HT1080 (cell line): ENCODE results near the gene PCDHGA11. TPM values are rescaled to one million over a fixed set of nuclear protein-coding genes. Genes with fewer than 3 reads are reported as not detected.
A peak's percentile ranks its signal among the peaks of the same experiment; 100 is the strongest.
"Not testable (repeated sequence)": the region's sequence is repeated elsewhere in the genome, so short reads cannot be mapped to it uniquely, and the experiment has no call there.

Experiments
- DNase-seq: peaks from one replicate; pipeline ENCODE4 v3.0.0-alpha.2; 2015; ENCODE audit warnings: low read depth
- total RNA-seq: library from RNA; depleted of rRNA; stranded (reverse); fragments of >200 nt; shearing (Covaris generic); gene quantifications from 2 replicates; pipeline ENCODE4 v1.2.3, GENCODE V29; 2014; rRNA removed

PCDHGA11 gene
- total RNA-seq, 1 experiment from 2014 or later: 0.42 TPM

DNA sequence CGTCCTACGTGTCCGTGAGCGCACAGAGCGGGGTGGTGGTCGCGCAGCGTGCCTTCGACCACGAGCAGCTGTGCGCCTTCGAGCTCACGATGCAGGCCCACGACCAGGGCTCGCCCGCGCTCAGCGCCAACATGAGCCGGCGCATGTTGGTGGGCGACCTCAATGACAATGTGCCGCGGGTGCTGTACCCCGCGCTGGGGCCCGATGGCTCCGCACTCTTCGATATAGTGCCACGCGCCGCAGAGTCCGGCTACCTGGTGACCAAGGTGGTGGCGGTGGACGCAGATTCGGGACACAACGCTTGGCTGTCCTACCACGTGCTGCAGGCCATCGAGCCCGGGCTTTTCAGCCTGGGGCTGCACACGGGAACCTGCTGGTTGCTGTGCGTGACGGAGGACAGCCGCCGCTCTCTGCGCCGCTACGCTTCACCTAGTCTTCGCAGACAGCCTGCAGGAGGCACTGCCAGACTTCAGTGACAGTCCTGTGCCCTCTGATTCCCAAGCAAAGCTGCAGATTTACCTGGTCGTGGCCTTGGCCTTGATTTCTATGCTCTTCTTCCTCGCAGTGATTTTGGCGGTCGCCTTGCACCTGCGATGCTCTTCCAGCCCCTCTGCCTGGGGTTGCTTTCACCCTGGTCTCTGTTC, 7.1 kb downstream of the PCDHGA11 start:
- no peak for DNase-seq

DNA sequence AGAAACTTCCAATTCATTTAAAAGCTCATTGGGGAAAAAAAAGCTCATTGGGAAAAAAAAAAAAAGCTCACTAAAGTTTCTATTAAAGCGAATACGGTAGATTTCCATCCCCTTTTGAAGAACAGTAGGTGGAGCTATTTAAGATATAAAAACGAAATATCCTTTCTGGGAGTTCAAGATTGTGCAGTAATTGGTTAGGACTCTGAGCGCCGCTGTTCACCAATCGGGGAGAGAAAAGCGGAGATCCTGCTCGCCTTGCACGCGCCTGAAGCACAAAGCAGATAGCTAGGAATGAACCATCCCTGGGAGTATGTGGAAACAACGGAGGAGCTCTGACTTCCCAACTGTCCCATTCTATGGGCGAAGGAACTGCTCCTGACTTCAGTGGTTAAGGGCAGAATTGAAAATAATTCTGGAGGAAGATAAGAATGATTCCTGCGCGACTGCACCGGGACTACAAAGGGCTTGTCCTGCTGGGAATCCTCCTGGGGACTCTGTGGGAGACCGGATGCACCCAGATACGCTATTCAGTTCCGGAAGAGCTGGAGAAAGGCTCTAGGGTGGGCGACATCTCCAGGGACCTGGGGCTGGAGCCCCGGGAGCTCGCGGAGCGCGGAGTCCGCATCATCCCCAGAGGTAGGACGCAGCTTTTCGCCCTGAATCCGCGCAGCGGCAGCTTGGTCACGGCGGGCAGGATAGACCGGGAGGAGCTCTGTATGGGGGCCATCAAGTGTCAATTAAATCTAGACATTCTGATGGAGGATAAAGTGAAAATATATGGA, 9.7 kb downstream of the PCDHGA11 start, which contains the start of gene PCDHGA12:
Gene PCDHGA12 (plus strand): TSS at position 176 of the 782 bp plus-strand sequence. CDS start 253 bp downstream, at position 429.
- peak; percentile 74 for DNase-seq

DNA sequence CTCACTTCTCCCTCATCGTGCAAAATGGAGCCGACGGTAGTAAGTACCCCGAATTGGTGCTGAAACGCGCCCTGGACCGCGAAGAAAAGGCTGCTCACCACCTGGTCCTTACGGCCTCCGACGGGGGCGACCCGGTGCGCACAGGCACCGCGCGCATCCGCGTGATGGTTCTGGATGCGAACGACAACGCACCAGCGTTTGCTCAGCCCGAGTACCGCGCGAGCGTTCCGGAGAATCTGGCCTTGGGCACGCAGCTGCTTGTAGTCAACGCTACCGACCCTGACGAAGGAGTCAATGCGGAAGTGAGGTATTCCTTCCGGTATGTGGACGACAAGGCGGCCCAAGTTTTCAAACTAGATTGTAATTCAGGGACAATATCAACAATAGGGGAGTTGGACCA, 10.4 kb downstream of the PCDHGA11 start:
- no peak for DNase-seq

DNA sequence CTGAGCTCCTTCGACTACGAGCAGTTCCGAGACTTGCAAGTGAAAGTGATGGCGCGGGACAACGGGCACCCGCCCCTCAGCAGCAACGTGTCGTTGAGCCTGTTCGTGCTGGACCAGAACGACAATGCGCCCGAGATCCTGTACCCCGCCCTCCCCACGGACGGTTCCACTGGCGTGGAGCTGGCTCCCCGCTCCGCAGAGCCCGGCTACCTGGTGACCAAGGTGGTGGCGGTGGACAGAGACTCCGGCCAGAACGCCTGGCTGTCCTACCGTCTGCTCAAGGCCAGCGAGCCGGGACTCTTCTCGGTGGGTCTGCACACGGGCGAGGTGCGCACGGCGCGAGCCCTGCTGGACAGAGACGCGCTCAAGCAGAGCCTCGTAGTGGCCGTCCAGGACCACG, 11.5 kb downstream of the PCDHGA11 start:
- not testable (repeated sequence) for DNase-seq

DNA sequence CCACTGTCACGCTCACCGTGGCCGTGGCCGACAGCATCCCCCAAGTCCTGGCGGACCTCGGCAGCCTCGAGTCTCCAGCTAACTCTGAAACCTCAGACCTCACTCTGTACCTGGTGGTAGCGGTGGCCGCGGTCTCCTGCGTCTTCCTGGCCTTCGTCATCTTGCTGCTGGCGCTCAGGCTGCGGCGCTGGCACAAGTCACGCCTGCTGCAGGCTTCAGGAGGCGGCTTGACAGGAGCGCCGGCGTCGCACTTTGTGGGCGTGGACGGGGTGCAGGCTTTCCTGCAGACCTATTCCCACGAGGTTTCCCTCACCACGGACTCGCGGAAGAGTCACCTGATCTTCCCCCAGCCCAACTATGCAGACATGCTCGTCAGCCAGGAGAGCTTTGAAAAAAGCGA, 11.9 kb downstream of the PCDHGA11 start:
- DNase-seq: not testable (repeated sequence)

DNA sequence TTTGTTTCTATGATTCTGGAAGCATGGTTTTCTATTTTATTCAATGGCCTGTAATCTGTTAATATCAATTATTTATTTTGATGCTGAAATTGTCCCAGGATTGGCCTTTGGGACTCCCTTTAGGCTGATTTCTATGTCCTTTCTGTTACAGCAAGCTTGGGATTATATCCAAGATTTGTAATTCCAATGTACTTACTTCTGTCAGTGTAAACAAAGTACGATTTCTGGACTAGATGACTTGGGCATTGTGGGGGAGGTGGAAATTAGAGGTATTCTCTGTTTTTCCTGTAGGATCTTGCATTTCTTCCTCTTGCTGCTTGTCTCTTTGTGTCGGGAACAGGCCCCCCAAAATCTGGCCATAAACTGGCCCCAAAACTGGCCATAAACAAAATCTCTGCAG, 13.2 kb downstream of the PCDHGA11 start:
- no peak for DNase-seq

DNA sequence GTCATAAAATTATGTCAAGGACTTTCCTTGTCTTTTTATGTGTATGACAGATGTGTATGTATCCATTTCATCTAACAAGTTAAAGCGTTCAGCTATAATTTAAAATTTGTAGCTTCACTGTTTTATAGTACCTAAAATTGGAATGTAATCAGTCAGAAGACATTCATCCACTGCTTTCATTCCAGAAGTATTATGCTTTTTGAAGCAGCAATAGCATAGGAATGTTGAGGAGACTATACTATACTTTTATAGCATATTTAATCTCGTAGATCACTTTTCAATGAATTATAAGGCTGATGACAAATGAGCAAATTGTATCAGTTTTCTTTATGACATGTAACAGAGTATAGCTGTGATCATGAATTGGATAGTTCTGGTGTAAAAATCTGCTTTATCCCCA, 16.4 kb downstream of the PCDHGA11 start:
- no peak for DNase-seq

DNA sequence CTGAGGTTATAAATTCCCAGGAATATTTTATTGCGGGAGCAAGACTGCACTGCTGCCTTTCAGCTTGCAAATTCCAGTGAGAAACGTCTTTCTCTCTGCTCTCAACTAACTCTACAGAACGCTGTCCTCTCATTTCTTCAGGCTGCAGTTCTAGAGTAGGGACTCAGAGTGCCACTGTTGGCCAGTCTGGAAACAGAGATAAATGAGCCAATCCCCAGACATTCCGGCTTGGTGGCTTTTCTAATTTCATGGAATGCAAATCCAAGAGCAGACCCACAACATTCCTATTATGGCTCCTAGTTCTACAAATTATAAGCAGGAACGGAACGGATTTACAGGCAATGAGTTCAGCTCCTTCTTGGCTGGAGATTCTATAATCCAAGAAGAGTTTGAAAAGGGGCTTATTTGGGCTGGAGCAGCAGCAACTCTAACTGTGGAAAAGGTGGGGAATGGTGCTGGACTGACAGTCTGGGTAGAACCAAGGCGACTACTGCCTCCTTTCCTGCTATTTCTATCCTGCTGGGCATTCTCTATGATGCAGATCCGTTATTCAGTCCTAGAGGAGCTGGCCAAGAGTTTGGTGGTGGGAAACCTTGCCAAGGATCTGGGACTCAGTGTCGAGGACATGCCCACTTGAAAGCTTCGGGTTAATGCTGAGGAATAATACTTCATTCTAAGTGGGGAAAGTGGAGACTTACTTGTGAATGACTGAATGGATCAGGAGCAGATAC, 18.7 kb downstream of the PCDHGA11 start:
- peak; percentile 5 for DNase-seq

DNA sequence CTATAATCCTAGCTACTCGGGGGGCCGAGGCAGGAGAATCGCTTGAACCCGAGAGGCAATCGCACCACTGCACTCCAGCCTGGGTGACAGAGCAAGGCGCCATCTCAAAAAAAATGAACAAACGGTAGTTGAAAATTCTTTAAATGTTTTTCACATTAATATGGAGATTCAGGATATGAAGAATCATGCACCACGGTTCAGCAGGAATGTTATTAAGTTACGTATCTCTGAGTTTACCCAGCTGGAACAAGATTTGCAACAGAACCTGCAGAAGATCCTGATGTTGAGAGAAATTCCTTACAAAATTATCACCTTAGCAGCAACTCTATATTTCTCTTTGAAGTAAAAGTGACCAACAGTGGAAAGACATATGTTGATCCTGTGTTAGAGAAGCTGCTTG, 19.5 kb downstream of the PCDHGA11 start:
- no peak for DNase-seq

DNA sequence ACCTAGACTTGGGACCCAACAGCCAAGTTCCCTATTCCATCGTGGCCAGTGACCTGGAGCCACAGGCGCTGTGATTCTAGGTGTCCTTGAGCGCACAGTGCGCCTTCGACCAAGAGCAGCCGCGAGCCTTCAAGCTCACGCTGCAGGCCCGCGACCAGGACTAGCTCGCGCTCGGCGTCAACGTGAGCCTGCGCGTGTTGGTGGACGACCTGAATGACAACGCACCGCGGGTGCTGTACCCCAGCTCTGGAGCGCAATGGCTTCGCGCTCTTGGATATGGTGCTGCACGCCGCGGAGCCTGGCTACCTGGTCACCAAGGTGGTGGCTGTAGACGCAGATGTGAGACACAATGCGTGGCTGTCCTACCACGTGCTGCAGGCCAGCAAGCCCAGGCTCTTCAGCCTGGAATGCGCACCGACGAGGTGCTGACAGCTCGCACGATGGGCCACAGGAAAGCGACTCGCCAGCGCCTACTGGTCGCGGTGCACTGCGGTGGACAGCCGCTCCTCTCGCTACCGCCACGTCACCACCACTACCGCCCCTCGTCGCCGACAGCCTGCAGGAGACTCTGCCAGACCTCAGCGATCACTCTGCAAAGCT, 20.8 kb downstream of the PCDHGA11 start:
- no peak for DNase-seq

DNA sequence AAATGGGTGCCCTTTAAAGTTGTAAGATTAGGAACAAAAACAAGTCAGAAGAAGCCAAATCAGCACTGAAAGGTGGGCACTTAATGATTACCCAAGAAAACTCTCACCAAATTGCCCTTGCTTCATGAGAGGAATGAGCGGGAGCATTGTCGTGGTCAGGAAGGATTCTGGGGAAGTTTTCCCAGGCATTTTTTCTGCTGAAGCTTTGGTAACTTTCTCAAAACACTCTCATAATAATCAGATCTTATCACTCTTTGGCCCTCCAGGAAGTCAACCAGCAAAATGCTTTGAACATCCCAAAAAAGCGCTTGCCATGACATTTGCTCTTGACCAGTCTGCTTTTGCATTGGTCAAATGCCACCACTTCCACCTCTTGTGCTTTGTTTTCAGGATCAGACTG, 44.5 kb downstream of the PCDHGA11 start:
- DNase-seq: no peak

Other genes starting within 250 kb of the PCDHGA11 start
- gene PCDHB7, start 248.4 kb upstream of the PCDHGA11 start, total RNA-seq: 0.05 TPM in 1 of 2 replicates, not detected in the other
- not detected in 2 replicates for gene PCDHB8, start 243.3 kb upstream of the PCDHGA11 start, total RNA-seq
- gene PCDHB16, start 238.7 kb upstream of the PCDHGA11 start, total RNA-seq: 0.03 TPM in 1 of 2 replicates, not detected in the other
- 0.40 TPM in 1 of 2 replicates, not detected in the other for gene PCDHB9, start 233.9 kb upstream of the PCDHGA11 start, total RNA-seq
- 0.11 TPM in 1 of 2 replicates, not detected in the other for gene PCDHB10, start 228.7 kb upstream of the PCDHGA11 start, total RNA-seq
- not detected in 2 replicates for gene PCDHB11, start 221.4 kb upstream of the PCDHGA11 start, total RNA-seq
- not detected in 2 replicates for gene PCDHB12, start 212.3 kb upstream of the PCDHGA11 start, total RNA-seq
- gene PCDHB13, start 207.1 kb upstream of the PCDHGA11 start, total RNA-seq: 0.06 TPM in 1 of 2 replicates, not detected in the other
- 0.03 and 0.08 TPM in 2 replicates for gene PCDHB14, start 197.7 kb upstream of the PCDHGA11 start, total RNA-seq
- 0.03 and 0.10 TPM in 2 replicates for gene PCDHB15, start 175.7 kb upstream of the PCDHGA11 start, total RNA-seq
- not detected in 2 replicates for gene SLC25A2, start 117.0 kb upstream of the PCDHGA11 start, total RNA-seq
- gene TAF7, start 100.3 kb upstream of the PCDHGA11 start, total RNA-seq: 42.6 and 48.1 TPM in 2 replicates
- gene PCDHGA1, start 90.5 kb upstream of the PCDHGA11 start, total RNA-seq: 0.07 and 0.32 TPM in 2 replicates
- gene PCDHGA2, start 82.3 kb upstream of the PCDHGA11 start, total RNA-seq: 0.27 and 0.84 TPM in 2 replicates
- 0.10 and 0.14 TPM in 2 replicates for gene PCDHGA3, start 77.2 kb upstream of the PCDHGA11 start, total RNA-seq
- 0.53 and 1.4 TPM in 2 replicates for gene PCDHGB1, start 71.0 kb upstream of the PCDHGA11 start, total RNA-seq
- 0.71 and 0.73 TPM in 2 replicates for gene PCDHGA4, start 66.0 kb upstream of the PCDHGA11 start, total RNA-seq
- gene PCDHGB2, start 61.1 kb upstream of the PCDHGA11 start, total RNA-seq: 0.69 and 0.77 TPM in 2 replicates
- gene PCDHGA5, start 56.9 kb upstream of the PCDHGA11 start, total RNA-seq: 0.07 and 0.21 TPM in 2 replicates
- gene PCDHGB3, start 50.8 kb upstream of the PCDHGA11 start, total RNA-seq: 0.80 and 1.5 TPM in 2 replicates
- 0.20 and 1.2 TPM in 2 replicates for gene PCDHGA6, start 47.2 kb upstream of the PCDHGA11 start, total RNA-seq
- 0.03 and 0.11 TPM in 2 replicates for gene PCDHGA7, start 38.3 kb upstream of the PCDHGA11 start, total RNA-seq
- 9.9 and 10.2 TPM in 2 replicates for gene PCDHGB4, start 33.4 kb upstream of the PCDHGA11 start, total RNA-seq
- 0.17 and 0.61 TPM in 2 replicates for gene PCDHGA8, start 28.4 kb upstream of the PCDHGA11 start, total RNA-seq
- 0.37 and 0.55 TPM in 2 replicates for gene PCDHGB5, start 23.1 kb upstream of the PCDHGA11 start, total RNA-seq
- gene PCDHGA9, start 18.3 kb upstream of the PCDHGA11 start, total RNA-seq: 0.23 and 0.29 TPM in 2 replicates
- 0.10 and 0.20 TPM in 2 replicates for gene PCDHGB6, start 13.0 kb upstream of the PCDHGA11 start, total RNA-seq
- 0.80 and 0.90 TPM in 2 replicates for gene PCDHGA10, start 8.1 kb upstream of the PCDHGA11 start, total RNA-seq
- 0.47 and 0.53 TPM in 2 replicates for gene PCDHGB7, start 3.4 kb upstream of the PCDHGA11 start, total RNA-seq
- 0.66 and 0.70 TPM in 2 replicates for gene PCDHGA12, start 9.5 kb downstream of the PCDHGA11 start, total RNA-seq
- gene PCDHGC3, start 54.9 kb downstream of the PCDHGA11 start, total RNA-seq: 36.5 and 44.6 TPM in 2 replicates
- gene PCDHGC4, start 64.0 kb downstream of the PCDHGA11 start, total RNA-seq: 0.14 and 0.33 TPM in 2 replicates
- gene PCDHGC5, start 68.0 kb downstream of the PCDHGA11 start, total RNA-seq: 0.87 and 1.4 TPM in 2 replicates
- gene DIAPH1, start 197.9 kb downstream of the PCDHGA11 start, total RNA-seq: 60.8 and 62.0 TPM in 2 replicates
- gene HDAC3, start 215.8 kb downstream of the PCDHGA11 start, total RNA-seq: 86.7 and 104 TPM in 2 replicates
- gene RELL2, start 215.9 kb downstream of the PCDHGA11 start, total RNA-seq: 13.1 and 15.3 TPM in 2 replicates
- gene FCHSD1, start 230.4 kb downstream of the PCDHGA11 start, total RNA-seq: 7.2 and 7.5 TPM in 2 replicates